Left ventricle myocardium inferior (tissue), 1 donor: ENCODE results near the gene ABCB1. TPM values are rescaled to one million over a fixed set of nuclear protein-coding genes. Genes with fewer than 3 reads are reported as not detected.
"Not testable (repeated sequence)": the region's sequence is repeated elsewhere in the genome, so short reads cannot be mapped to it uniquely, and the experiment has no call there.

Source experiments
- DNase-seq: peaks from one replicate; pipeline ENCODE4 v3.0.0-alpha.2; 2020
- H3K27ac ChIP-seq: fragments of 200-600 bp; replicated peaks from 2 replicates; pipeline ENCODE4 v1.8.0; 2021
- H3K27me3 ChIP-seq: fragments of 200-600 bp; 2 replicates; pipeline ENCODE4 v1.8.0; 2021; ENCODE audit warnings: low read depth
- H3K36me3 ChIP-seq: fragments of 200-600 bp; 2 replicates; pipeline ENCODE4 v1.8.0; 2021
- H3K4me1 ChIP-seq: fragments of 200-600 bp; 2 replicates; pipeline ENCODE4 v1.8.0; 2021
- H3K4me3 ChIP-seq: fragments of 200-600 bp; 2 replicates; pipeline ENCODE4 v1.8.0; 2021; ENCODE audit warnings: mild to moderate bottlenecking, moderate library complexity
- H3K9me3 ChIP-seq: fragments of 200-600 bp; replicated peaks from 2 replicates; pipeline ENCODE4 v1.8.0; 2021
- intact Hi-C: fragments of 100-400 bp; cut with micrococcal nuclease; formaldehyde crosslinking; loops from one replicate; pipeline ENCODE4 v1.11.0; 2022
- total RNA-seq: library from RNA; stranded (reverse); fragmentation: NEBNext Ultra II Directional; extraction: Animal tissue kit (Norgen Biotek cat#: 25700); gene quantifications from one replicate; pipeline ENCODE4 v1.2.1, GENCODE V29; 2021
- TF ChIP-seq, protein P1 (sequence below): fragments of 200-600 bp; IDR thresholded peaks from 2 replicates; pipeline ENCODE4 v1.8.0; 2021; ENCODE audit warnings: antibody characterized with exemption, mild to moderate bottlenecking, borderline replicate concordance
- donor health status: DM: no; HTN: yes; CAD: no; lungs with severe emphysema.

Gene ABCB1
- total RNA-seq, 1 donor from 2014 or later, result 1.0 TPM

DNA sequence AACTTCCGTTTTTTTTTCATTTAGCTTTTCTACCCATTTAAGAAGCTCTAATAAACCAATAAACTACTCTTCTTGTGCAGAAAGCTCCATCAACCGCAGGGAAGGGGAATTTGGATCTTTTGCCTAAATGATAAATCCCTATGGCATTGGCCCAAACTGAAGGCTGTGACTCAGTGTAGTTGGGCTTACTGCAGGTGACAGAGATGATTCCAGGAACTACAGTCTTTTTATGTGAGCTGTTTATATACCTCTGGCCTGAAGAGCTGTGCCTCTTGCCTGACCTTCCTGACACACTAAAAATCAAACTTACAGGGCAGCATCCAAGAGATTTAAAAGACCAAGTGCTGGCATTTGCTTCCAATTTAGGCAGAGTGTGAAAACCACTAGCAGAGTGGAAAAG is 25.2 kb downstream of the ABCB1 start:
- H3K4me1 ChIP-seq, result no peaks in the 10 kb centered on the region
- H3K27ac ChIP-seq, result no peak overlapping the region
- no peaks in the 10 kb centered on the region for H3K36me3 ChIP-seq
- TF ChIP-seq, protein P1, sequence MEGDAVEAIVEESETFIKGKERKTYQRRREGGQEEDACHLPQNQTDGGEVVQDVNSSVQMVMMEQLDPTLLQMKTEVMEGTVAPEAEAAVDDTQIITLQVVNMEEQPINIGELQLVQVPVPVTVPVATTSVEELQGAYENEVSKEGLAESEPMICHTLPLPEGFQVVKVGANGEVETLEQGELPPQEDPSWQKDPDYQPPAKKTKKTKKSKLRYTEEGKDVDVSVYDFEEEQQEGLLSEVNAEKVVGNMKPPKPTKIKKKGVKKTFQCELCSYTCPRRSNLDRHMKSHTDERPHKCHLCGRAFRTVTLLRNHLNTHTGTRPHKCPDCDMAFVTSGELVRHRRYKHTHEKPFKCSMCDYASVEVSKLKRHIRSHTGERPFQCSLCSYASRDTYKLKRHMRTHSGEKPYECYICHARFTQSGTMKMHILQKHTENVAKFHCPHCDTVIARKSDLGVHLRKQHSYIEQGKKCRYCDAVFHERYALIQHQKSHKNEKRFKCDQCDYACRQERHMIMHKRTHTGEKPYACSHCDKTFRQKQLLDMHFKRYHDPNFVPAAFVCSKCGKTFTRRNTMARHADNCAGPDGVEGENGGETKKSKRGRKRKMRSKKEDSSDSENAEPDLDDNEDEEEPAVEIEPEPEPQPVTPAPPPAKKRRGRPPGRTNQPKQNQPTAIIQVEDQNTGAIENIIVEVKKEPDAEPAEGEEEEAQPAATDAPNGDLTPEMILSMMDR, result no peak
- no peak overlapping the region for H3K4me3 ChIP-seq
- no peaks in the 10 kb centered on the region for H3K27me3 ChIP-seq
- no peaks in the 10 kb centered on the region for H3K9me3 ChIP-seq
- intact Hi-C loops, result no loop called here
- DNase-seq, result no peak

DNA sequence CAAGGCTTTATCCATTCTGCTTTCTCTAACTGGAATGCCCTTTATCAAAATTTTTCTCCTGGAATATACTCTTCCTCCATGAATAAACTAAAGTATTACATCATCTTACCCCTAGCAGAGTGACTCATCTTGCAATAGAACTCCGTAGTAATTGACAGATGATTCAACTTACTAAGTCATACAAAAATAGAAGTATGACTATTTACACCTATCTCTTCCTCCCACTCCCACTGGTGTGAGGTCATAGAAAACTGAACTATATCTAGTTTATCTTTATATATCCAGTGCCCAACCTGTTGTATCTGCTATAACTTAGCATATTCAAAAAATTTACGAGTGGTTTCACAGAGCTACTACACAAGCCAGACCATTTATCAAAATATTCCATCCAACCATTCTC is 26.1 kb downstream of the ABCB1 start:
- intact Hi-C loops, result no loop called here
- H3K36me3 ChIP-seq, result no peaks in the 10 kb centered on the region
- H3K27me3 ChIP-seq, result no peaks in the 10 kb centered on the region
- H3K4me1 ChIP-seq, result no peaks in the 10 kb centered on the region
- no peak for DNase-seq
- H3K4me3 ChIP-seq, result no peak overlapping the region
- no peak overlapping the region for H3K27ac ChIP-seq
- TF ChIP-seq, protein P1, result no peak
- H3K9me3 ChIP-seq, result no peaks in the 10 kb centered on the region

DNA sequence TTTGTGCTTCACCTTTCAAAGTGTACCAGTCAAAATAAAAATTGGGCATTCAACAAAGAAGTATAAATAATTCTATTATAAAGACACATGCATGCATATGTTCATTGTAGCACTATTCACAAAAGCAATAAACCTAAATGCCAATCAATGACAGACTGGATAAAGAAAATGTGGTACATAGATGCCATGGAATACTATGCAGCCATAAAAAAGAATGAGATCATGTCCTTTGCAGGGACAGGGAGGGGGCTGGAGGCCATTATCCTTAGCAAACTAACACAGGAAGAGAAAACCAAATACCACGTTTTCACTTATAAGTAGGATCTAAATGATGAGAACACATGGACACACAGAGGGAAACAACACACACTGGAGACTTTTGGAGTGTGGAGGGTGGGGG is 28.2 kb downstream of the ABCB1 start:
- H3K4me1 ChIP-seq, intact Hi-C loops, H3K27me3 ChIP-seq: not testable (repeated sequence)

DNA sequence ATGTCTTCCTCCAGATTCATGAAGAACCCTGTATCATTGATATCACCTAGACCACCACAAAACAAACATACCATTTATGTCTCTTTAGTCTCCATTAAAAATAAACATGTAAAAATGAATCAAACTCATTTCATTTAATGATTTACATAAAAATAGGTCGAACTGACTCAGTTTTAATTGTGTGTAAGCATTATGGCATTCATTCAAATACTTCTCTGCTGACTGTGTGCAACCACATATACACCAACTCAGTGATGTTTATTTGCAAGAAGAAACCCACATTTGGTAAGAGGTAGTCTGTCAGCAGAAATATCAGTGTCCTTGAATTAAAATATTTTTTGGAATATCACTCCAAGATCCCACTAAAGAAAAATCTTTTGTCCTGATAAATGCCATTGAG is 30.5 kb downstream of the ABCB1 start:
- no peaks in the 10 kb centered on the region for H3K9me3 ChIP-seq
- no peak for DNase-seq
- intact Hi-C loops, result no loop called here
- no peak overlapping the region for H3K27ac ChIP-seq
- TF ChIP-seq, protein P1, result no peak
- H3K4me1 ChIP-seq, result no peaks in the 10 kb centered on the region
- no peak overlapping the region for H3K4me3 ChIP-seq
- peaks cover 4% of the 10 kb centered on the region for H3K36me3 ChIP-seq
- H3K27me3 ChIP-seq, result no peaks in the 10 kb centered on the region

More for the DNA sequence above, 28.2 kb downstream of the ABCB1 start:
- H3K9me3 ChIP-seq, H3K4me3 ChIP-seq, DNase-seq, H3K27ac ChIP-seq, H3K36me3 ChIP-seq: not testable (repeated sequence)

DNA sequence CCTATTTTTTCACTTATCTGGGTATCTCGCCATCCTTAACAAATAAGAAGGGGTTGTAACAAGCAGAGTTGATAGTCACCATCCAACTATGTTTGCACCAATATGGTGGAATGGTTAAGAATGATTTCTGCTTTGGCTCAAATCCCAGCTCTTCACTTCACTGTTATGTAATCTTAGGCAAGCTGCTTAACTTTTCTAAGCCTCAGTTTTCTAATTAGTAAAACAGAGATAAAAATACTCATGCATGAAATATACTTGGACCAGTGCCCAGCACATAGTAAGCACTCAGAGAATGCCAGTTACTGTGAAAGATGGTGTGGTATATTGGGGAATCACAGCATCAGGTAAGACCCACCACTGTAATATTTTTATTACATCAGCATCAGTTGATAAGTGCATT is 33.6 kb downstream of the ABCB1 start:
- no peak overlapping the region for H3K27ac ChIP-seq
- H3K4me3 ChIP-seq, result no peak overlapping the region
- no peaks in the 10 kb centered on the region for H3K9me3 ChIP-seq
- H3K27me3 ChIP-seq, result no peaks in the 10 kb centered on the region
- no peaks in the 10 kb centered on the region for H3K4me1 ChIP-seq
- DNase-seq, result no peak
- H3K36me3 ChIP-seq, result peaks cover 4% of the 10 kb centered on the region
- TF ChIP-seq, protein P1, result no peak
- intact Hi-C loops, result no loop called here

DNA sequence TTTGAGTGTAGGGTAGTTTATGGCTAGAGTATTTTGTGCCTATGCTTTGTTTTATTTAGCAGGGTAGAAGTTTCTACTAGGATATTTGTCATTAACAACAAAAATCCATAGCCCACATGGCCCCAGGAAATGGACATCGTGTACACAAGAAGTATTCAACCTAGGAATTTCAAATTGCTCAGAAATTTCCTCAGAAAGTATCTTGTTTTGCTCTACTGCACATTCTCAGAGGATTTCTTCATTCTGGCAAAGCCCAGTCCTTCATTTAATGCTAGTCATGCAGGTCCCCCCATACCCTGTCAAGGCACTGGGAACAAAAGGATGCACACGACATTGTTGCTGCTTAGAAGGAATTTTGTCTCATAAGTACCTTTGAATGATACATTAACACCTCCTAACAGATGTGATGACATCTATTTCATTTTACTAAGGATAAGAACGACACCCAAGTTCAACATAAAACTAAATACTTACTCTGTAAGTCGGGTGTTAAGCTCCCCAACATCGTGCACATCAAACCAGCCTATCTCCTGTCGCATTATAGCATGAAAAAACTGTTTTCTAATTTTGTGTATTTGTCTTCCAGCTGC is 34.3 kb downstream of the ABCB1 start:
- Histone ChIP-seq H3K4me1 (no peaks in the 10 kb centered on the region), H3K27ac (no peak overlapping the region), H3K4me3 (no peak overlapping the region), H3K27me3 (no peaks in the 10 kb centered on the region), H3K36me3 (peaks cover 4% of the 10 kb centered on the region), H3K9me3 (no peaks in the 10 kb centered on the region)
- TF ChIP-seq, protein P1, result no peak
- DNase-seq, result no peak
- intact Hi-C loops, result no loop called here
